Measurements from ENCODE around the gene SLC35E1. TPM values are rescaled to one million over a fixed set of nuclear protein-coding genes. Genes with fewer than 3 reads are reported as not detected.
"Not testable (repeated sequence)": the region's sequence is repeated elsewhere in the genome, so short reads cannot be mapped to it uniquely, and the experiment has no call there.

SLC35E1 gene
- total and polyA plus RNA-seq, 2 donors (not counting 3 experiments of a cell fraction or from before 2014, with no cell fraction given), result 36.0 to 37.5 TPM

DNA sequence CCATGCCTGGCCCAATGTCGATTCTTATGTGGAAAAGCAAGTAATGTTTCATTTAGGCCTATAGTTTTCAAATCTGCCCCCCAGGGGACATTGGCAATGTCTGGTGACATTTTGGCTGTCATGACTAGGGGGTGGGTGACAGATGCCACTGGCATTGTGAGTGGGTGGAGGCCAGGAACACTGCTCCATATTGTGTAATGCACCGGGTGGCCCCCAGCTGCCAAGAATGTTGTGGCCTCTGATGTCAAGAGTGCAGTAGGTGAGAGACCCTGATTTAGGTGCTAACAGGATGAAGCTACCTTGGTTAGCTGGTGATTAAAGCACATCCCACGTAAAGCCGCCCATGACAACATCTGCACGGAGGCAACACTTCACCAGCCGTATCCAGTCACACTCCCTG lies 65.3 kb downstream of the SLC35E1 start:
- intact Hi-C loops (cut with micrococcal nuclease), result no loop called here
- Histone ChIP-seq H2AFZ (ENCODE audit: low read depth, low read length) (no peak overlapping the region), H3K27me3 (ENCODE audit: control insufficient read depth in 2 of 2, insufficient read depth in 2 of 2, low read length in 2 of 2) (no peaks in the 10 kb centered on the region), H3K9me3 (replicated peaks; ENCODE audit: control insufficient read depth, insufficient read depth, low read length) (no peaks in the 10 kb centered on the region), H3K36me3 (ENCODE audit: control insufficient read depth in 2 of 2, extremely low read depth in 1 of 2, insufficient read depth in 2 of 2, low read length in 2 of 2) (peaks cover 0 to 8% of the 10 kb centered on the region in 2 experiments), H3K4me3 (replicated peaks in 1 of 3; ENCODE audit: insufficient read depth in 1 of 3, low read depth in 1 of 3, low read length in 3 of 3) (no peak overlapping the region), H3K9ac (replicated peaks; ENCODE audit: extremely low read depth, insufficient read depth, low read length) (no peak overlapping the region), H4K20me1 (replicated peaks; ENCODE audit: control insufficient read depth, extremely low read depth, insufficient read depth, low read length) (no peaks in the 10 kb centered on the region), H3K27ac (ENCODE audit: insufficient read depth, low read depth, low read length) (no peak overlapping the region), H3K9me1 (replicated peaks; ENCODE audit: control insufficient read depth, extremely low read depth, insufficient read depth, low read length) (no peaks in the 10 kb centered on the region), H3K4me2 (ENCODE audit: insufficient read depth, low read length) (no peak overlapping the region), H3K4me1 (ENCODE audit: control insufficient read depth, extremely low read depth, insufficient read depth, low read length) (no peaks in the 10 kb centered on the region), H3K79me2 (ENCODE audit: control insufficient read depth, insufficient read depth, low read length) (no peaks in the 10 kb centered on the region)
- ChIA-PET CTCF (no interaction called here), POLR2A (interaction anchor here (0.7 kb wide), 1 partner anchor 43 kb away, joined by 3 read pairs; no protein-coding TSS in a partner anchor)
- FAIRE-seq (no peak), DNase-seq (ENCODE audit: low read depth, low spot score) (no peak)
- TF ChIP-seq, protein P1, sequence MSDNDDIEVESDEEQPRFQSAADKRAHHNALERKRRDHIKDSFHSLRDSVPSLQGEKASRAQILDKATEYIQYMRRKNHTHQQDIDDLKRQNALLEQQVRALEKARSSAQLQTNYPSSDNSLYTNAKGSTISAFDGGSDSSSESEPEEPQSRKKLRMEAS (IDR thresholded peaks at IDR 0.05; ENCODE audit: insufficient read depth, insufficient read length), result no peak
- TF ChIP-seq EZH2 (IDR thresholded peaks at IDR 0.05; ENCODE audit: borderline replicate concordance, low read depth, low read length, severe bottlenecking) (no peak), POLR2A (IDR thresholded peaks at IDR 0.05; ENCODE audit: low read depth, low read length) (no peak)
- dilution Hi-C loops (cut with MboI; ENCODE audit: extremely low pct_ligation_motif_present, low sequenced_read_pairs), result no loop called here
- BruUV-seq (replicated peaks), result no TSS peak

DNA sequence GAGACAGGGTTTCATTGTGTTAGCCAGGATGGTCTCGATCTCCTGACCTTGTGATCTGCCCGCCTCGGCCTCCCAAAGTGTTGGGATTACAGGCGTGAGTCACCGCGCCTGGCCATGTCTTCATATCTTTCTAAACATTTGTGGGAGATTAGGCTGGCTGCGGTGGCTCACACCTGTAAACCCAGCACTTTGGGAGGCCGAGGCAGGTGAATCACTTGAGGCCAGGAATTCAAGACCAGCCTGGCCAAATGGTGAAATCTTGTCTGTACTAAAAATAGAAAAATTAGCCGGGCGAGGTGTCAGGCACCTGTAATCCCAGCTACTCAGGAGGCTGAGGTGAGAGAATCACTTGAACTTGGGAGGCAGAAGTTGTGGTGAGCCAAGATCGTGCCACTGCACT lies 66.1 kb downstream of the SLC35E1 start:
- BruUV-seq (replicated peaks); FAIRE-seq; dilution Hi-C loops (cut with MboI; ENCODE audit: extremely low pct_ligation_motif_present, low sequenced_read_pairs); H3K9me3 ChIP-seq (replicated peaks; ENCODE audit: control insufficient read depth, insufficient read depth, low read length); H3K36me3 ChIP-seq (ENCODE audit: control insufficient read depth in 2 of 2, extremely low read depth in 1 of 2, insufficient read depth in 2 of 2, low read length in 2 of 2); H4K20me1 ChIP-seq (replicated peaks; ENCODE audit: control insufficient read depth, extremely low read depth, insufficient read depth, low read length); intact Hi-C loops (cut with micrococcal nuclease); H3K79me2 ChIP-seq (ENCODE audit: control insufficient read depth, insufficient read depth, low read length); H3K4me2 ChIP-seq (ENCODE audit: insufficient read depth, low read length); H3K9ac ChIP-seq (replicated peaks; ENCODE audit: extremely low read depth, insufficient read depth, low read length); H2AFZ ChIP-seq (ENCODE audit: low read depth, low read length); H3K4me3 ChIP-seq (replicated peaks in 1 of 3; ENCODE audit: insufficient read depth in 1 of 3, low read depth in 1 of 3, low read length in 3 of 3); H3K27me3 ChIP-seq (ENCODE audit: control insufficient read depth in 2 of 2, insufficient read depth in 2 of 2, low read length in 2 of 2); H3K4me1 ChIP-seq (ENCODE audit: control insufficient read depth, extremely low read depth, insufficient read depth, low read length); H3K9me1 ChIP-seq (replicated peaks; ENCODE audit: control insufficient read depth, extremely low read depth, insufficient read depth, low read length); DNase-seq (ENCODE audit: low read depth, low spot score); H3K27ac ChIP-seq (ENCODE audit: insufficient read depth, low read depth, low read length); CTCF ChIA-PET: not testable (repeated sequence)
- POLR2A ChIA-PET, result interaction anchor here (0.7 kb wide), 1 partner anchor 42 kb away, joined by 3 read pairs; no protein-coding TSS in a partner anchor

Measured in endothelial cell of umbilical vein (primary cell).